Body of pancreas (tissue), 4 donors: ENCODE results near the gene PDE11A. TPM values are rescaled to one million over a fixed set of nuclear protein-coding genes. Genes with fewer than 3 reads are reported as not detected.

Source experiments
- ATAC-seq: fragments of 150-250 bp; one replicate; pipeline ENCODE4 v1.9.1; 2016
- DNase-seq, 4 donors: peaks; one replicate each; pipeline ENCODE4 v3.0.0-alpha.2; 2019
- H3K27ac ChIP-seq, 4 donors: fragments of 200-600 bp; sonication (generic); 1 replicate in 3 of 4; 2 replicates in 1 of 4; pipeline versions ENCODE4 v1.5.1 to v1.6.1; 2016 to 2019; ENCODE audit warnings: mild to moderate bottlenecking in 1 of 4, mixed read lengths in 1 of 4, moderate library complexity in 1 of 4
- H3K27me3 ChIP-seq, 2 donors: fragments of 200-600 bp; sonication (generic); one replicate each; pipeline ENCODE4 v1.6.0; 2016; ENCODE audit warnings: mild to moderate bottlenecking in 1 of 2
- H3K36me3 ChIP-seq, 2 donors: fragments of 200-600 bp; sonication (generic); replicated peaks in 1 of 2; 2 replicates each; pipeline ENCODE4 v1.5.1; 2016; ENCODE audit warnings: low read depth in 2 of 2; ENCODE audit not compliant: insufficient read depth in 1 of 2
- H3K4me1 ChIP-seq: fragments of 200-600 bp; sonication (generic); one replicate; pipeline ENCODE4 v1.6.0; 2016
- H3K4me3 ChIP-seq, 2 donors: fragments of 200-600 bp; sonication (generic); 1 replicate in 1 of 2; 2 replicates in 1 of 2; pipeline ENCODE4 v1.5.1; 2016 to 2019
- H3K9me3 ChIP-seq, 3 donors: fragments of 200-600 bp; sonication (generic); 1 replicate in 2 of 3; 2 replicates in 1 of 3; pipeline ENCODE4 v1.5.1; 2016
- POLR2A ChIP-seq, 3 donors: fragments of 450-650 bp; IDR thresholded peaks; one replicate each; pipeline ENCODE4 v1.6.1; 2016; ENCODE audit warnings: antibody characterized with exemption in 3 of 3, mild to moderate bottlenecking in 2 of 3
- WGBS, 2 donors: methylation state at CpG; one replicate each; pipeline ENCODE4 v1.1.5; 2017; 5-methylcytosine and 5-hydroxymethylcytosine counted together
- intact Hi-C: fragments of 100-400 bp; cut with DNase I; formaldehyde crosslinking; loops from one replicate; pipeline ENCODE4 v1.15.1; 2023
- total RNA-seq, 2 donors: library from RNA; depleted of rRNA; stranded (reverse); fragments of >200 nt; gene quantifications; one replicate each; pipeline ENCODE4 v1.1.0, GENCODE V29; 2016
- TF ChIP-seq, protein P1 (sequence below), 7 experiments: fragments of 450-650 bp in 4 of 7; fragments of 200-600 bp in 3 of 7; sonication (generic) in 3 of 7; IDR thresholded peaks; one replicate each; pipeline ENCODE4 v1.5.1; 2016 to 2019; ENCODE audit warnings: antibody characterized with exemption in 7 of 7

Gene PDE11A
- total RNA-seq, 2 donors from 2014 or later = 2.6 to 4.0 TPM

- Histone ChIP-seq H3K4me3 (no peak overlapping the region), H3K9me3 (no peaks in the 10 kb centered on the region), H3K27me3 (no peaks in the 10 kb centered on the region), H3K36me3 (no peaks in the 10 kb centered on the region), H3K4me1 (no peaks in the 10 kb centered on the region), H3K27ac (no peak overlapping the region)
- ATAC-seq (no peak), DNase-seq (no peak)
- intact Hi-C loops = no loop called here
- WGBS, 2 donors = 24 to 29% methylated on average over 6 of the region's 6 CpGs
- TF ChIP-seq, protein P1, sequence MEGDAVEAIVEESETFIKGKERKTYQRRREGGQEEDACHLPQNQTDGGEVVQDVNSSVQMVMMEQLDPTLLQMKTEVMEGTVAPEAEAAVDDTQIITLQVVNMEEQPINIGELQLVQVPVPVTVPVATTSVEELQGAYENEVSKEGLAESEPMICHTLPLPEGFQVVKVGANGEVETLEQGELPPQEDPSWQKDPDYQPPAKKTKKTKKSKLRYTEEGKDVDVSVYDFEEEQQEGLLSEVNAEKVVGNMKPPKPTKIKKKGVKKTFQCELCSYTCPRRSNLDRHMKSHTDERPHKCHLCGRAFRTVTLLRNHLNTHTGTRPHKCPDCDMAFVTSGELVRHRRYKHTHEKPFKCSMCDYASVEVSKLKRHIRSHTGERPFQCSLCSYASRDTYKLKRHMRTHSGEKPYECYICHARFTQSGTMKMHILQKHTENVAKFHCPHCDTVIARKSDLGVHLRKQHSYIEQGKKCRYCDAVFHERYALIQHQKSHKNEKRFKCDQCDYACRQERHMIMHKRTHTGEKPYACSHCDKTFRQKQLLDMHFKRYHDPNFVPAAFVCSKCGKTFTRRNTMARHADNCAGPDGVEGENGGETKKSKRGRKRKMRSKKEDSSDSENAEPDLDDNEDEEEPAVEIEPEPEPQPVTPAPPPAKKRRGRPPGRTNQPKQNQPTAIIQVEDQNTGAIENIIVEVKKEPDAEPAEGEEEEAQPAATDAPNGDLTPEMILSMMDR (IDR thresholded peaks at IDR 0.05) = no peak
- no peak for TF ChIP-seq POLR2A (IDR thresholded peaks at IDR 0.05)
Observed at GRCh38 chr2:177675350-177675821, 397.2 kb downstream of the PDE11A start.

DNA sequence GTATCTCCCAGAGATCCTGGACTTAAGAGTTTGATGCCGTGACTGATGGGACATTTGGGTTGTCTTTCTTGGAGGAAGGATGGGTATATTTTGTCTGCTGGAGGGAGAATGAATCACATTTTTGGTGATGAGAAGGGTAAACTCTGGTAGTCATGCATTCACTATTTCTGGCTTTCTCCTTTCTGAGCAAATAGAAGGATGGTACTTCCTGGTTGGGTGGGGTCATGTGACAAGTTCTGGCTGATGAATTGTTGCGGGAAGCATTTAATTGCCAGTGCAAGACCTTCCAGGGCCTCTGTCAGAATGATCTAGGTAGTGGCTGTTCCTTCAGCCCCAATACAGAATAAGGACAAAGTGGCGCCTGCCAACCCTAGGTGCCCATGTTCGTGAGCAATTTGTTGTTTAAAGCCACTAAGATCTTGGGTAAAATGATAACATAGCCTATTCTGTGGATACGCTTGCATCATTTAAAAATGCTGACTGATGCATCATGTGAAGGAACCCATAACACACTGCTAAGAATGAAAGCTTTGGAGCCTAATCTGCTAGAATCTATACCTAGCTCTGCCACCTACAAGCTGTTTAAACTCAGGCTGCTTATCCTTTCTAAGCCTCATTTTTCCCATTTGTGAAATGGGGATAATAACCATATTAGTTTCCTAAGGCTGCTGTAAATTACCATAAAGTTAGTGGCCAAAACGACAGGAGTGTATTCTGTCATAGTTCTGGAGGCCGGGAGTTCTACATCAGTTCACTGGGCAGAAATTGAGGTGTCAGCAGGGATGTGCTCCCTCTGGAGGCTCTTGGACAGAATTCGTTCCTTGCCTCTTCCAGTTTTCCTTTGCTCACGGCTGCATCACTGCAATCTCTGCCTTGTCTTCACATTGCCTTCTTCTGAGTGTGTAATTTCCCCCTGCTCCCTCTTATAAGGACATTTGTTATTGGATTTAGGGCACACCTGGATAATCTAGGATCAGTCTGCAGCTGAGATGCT, 398.7 kb downstream of the PDE11A start:
- 86 to 88% methylated on average over 9 of the region's 9 CpGs for WGBS, 2 donors
- intact Hi-C loops = no loop called here
- no peaks in the 10 kb centered on the region for H3K27me3 ChIP-seq
- no peaks in the 10 kb centered on the region for H3K4me1 ChIP-seq
- DNase-seq (no peak), ATAC-seq (no peak)
- no peaks in the 10 kb centered on the region for H3K9me3 ChIP-seq
- TF ChIP-seq POLR2A (IDR thresholded peaks at IDR 0.05) = no peak
- TF ChIP-seq, protein P1 (IDR thresholded peaks at IDR 0.05) = no peak
- H3K27ac ChIP-seq = no peak overlapping the region
- H3K36me3 ChIP-seq = no peaks in the 10 kb centered on the region
- H3K4me3 ChIP-seq = no peak overlapping the region

DNA sequence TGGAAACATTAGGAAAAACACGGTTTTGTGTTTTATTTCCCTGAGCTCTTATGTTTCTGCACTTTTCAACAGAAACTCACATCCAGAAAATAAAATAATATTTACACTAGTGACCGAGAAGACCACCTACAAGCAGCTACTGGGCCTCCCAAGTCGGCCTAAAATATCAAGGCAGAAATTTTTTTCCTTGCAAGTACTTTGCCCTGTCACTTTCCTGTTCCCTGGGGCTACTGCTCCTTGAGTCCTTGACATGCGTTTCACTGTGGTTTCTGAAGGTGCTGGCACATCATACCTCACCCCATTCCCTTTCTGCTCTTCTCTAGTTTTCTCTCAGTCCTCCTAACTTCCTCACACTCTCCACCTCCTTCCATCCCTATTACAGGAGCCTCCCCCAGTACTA, 400.9 kb downstream of the PDE11A start:
- H3K36me3 ChIP-seq = no peaks in the 10 kb centered on the region
- intact Hi-C loops = no loop called here
- H3K27ac ChIP-seq = no peak overlapping the region
- TF ChIP-seq, protein P1 (IDR thresholded peaks at IDR 0.05) = no peak
- TF ChIP-seq POLR2A (IDR thresholded peaks at IDR 0.05) = no peak
- H3K9me3 ChIP-seq = no peaks in the 10 kb centered on the region
- H3K4me1 ChIP-seq = no peaks in the 10 kb centered on the region
- H3K27me3 ChIP-seq = no peaks in the 10 kb centered on the region
- ATAC-seq = no peak
- no peak overlapping the region for H3K4me3 ChIP-seq
- WGBS, 2 donors = 70% methylated on average over 4 of the region's 4 CpGs
- no peak for DNase-seq

DNA sequence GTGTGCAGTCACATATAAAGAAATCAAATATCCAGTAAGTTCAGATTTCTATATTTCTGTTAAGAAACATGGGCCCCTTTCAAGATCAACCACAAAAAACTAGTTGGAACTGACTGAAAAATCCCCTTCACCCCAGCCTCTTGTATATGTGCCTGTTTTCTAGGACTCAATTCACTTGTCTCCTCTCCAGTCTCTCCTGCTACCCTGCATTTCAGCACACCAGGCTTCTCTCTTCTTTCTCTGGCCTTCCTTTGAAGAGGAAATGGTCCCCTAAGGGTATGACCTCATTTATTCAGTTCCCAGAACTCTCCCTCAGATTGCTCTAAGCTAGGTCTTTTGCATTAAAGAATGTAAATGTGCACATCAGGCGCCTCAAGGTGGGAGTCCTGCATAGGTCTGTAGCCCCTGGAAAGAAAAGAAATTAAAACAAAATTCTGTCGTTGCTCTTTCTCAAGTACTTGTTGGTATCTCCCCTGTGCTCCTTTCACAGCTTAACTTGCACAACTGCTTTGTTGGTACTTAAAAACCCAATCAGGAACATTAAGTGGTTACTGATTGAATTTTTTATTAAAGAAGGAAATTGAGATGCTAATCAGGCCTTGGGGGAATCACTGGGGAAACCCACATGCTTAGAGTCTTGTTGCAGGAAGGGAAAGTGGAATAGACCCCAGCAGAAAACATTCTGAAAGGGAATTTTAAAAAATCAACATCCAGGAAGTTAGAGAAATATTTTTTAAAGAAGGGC, 401.6 kb downstream of the PDE11A start:
- intact Hi-C loops = no loop called here
- Histone ChIP-seq H3K9me3 (no peaks in the 10 kb centered on the region), H3K36me3 (no peaks in the 10 kb centered on the region), H3K4me1 (no peaks in the 10 kb centered on the region), H3K4me3 (no peak overlapping the region), H3K27ac (no peak overlapping the region), H3K27me3 (no peaks in the 10 kb centered on the region)
- ATAC-seq (no peak), DNase-seq (no peak)
- WGBS, 2 donors = 56 to 78% methylated on average over 2 of the region's 2 CpGs
- TF ChIP-seq, protein P1 (IDR thresholded peaks at IDR 0.05) = no peak
- no peak for TF ChIP-seq POLR2A (IDR thresholded peaks at IDR 0.05)
